Sigmoid colon (tissue), 4 donors: Measurements from ENCODE around the gene CNTN1.

Experiments
- EP300 ChIP-seq, 4 donors: sonication (generic); formaldehyde crosslinking; IDR thresholded peaks; one replicate each; pipeline ENCODE4 v1.6.1; 2017; ENCODE audit warnings: antibody characterized with exemption in 4 of 4
- TF ChIP-seq, protein P1 (sequence below), 4 experiments: fragments of 450-650 bp in 3 of 4; fragments of 200-600 bp in 1 of 4; IDR thresholded peaks; one replicate each; pipeline ENCODE4 v1.5.1; 2016 to 2019; ENCODE audit warnings: antibody characterized with exemption in 4 of 4, mild to moderate bottlenecking in 3 of 4, moderate library complexity in 2 of 4

DNA sequence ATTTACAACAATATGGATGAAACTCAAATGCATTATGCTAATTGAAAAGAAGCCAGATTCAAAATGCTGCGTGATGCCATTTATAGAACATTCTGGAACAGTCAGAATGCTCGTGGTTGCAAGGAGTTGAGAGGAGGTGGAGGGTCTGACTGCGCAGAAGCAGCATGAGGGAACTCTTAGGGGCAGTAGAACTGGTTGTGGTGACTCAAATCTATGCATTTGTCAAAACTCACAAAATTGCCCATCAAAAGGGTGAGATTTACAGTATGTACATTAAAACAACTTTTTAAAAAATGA lies 382.2 kb downstream of the CNTN1 start:
- no peak for TF ChIP-seq EP300 (IDR thresholded peaks at IDR 0.05)
- TF ChIP-seq, protein P1, sequence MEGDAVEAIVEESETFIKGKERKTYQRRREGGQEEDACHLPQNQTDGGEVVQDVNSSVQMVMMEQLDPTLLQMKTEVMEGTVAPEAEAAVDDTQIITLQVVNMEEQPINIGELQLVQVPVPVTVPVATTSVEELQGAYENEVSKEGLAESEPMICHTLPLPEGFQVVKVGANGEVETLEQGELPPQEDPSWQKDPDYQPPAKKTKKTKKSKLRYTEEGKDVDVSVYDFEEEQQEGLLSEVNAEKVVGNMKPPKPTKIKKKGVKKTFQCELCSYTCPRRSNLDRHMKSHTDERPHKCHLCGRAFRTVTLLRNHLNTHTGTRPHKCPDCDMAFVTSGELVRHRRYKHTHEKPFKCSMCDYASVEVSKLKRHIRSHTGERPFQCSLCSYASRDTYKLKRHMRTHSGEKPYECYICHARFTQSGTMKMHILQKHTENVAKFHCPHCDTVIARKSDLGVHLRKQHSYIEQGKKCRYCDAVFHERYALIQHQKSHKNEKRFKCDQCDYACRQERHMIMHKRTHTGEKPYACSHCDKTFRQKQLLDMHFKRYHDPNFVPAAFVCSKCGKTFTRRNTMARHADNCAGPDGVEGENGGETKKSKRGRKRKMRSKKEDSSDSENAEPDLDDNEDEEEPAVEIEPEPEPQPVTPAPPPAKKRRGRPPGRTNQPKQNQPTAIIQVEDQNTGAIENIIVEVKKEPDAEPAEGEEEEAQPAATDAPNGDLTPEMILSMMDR (IDR thresholded peaks at IDR 0.05) = no peak
